ENCODE measurements around the gene THAP2.

THAP2 gene

DNA sequence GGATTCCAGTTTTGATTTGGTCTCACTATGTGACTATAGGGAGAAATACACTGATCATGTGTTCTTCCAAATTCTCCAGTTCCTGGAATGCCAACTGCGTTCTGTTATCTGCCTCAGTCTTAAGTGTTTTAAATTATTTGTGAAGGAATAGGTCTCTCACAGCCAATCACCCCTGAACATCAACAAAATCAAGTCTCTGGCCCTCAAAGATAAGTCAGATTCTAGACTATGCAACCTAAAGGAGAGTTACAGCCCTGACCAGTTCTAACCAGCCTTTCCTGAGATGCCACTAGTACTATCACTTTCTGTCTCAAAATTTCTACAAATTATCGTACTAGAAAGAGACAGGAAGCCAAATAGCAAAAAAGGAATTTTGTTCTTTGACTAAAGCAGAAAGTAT, 22.7 kb upstream of the THAP2 start:
- no peaks in the 10 kb centered on the region for H3K4me1 ChIP-seq (ENCODE audit: control insufficient read depth in 1 of 2, insufficient read depth in 2 of 2, low read length in 2 of 2)
- H3K4me3 ChIP-seq (ENCODE audit: low read depth in 1 of 2, low read length in 2 of 2): no peak overlapping the region
- no peak overlapping the region for H3K9ac ChIP-seq (ENCODE audit: low read depth in 1 of 2, low read length in 2 of 2)
- H3K36me3 ChIP-seq (ENCODE audit: control insufficient read depth in 1 of 2, insufficient read depth in 2 of 2, low read length in 2 of 2): peaks cover 29 to 72% of the 10 kb centered on the region in 2 donors
- no peaks in the 10 kb centered on the region for H3K9me3 ChIP-seq (ENCODE audit: control insufficient read depth in 1 of 2, low read length in 2 of 2)
- H3K27me3 ChIP-seq (ENCODE audit: control insufficient read depth in 1 of 2, insufficient read depth in 2 of 2, low read length in 2 of 2): no peaks in the 10 kb centered on the region
- H3K27ac ChIP-seq (ENCODE audit: low read depth, low read length): no peak overlapping the region

DNA sequence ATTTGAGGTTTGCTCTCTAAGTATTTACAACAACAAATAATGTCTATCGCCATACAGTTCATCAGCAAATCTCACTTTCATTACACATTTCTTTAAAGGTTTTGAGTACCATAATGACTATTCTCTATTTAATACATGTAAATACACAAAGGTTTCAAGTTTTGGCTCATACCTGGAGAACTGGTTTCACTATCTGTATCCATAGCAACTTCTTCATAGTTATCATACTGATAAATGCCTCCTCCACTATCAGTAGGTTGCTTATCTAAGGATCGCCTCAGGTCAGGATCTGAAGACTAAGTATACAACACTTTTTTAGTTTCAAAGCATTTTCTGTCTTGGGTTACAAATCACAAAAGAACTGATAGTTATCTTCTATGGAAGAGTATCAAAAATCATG, 21.8 kb upstream of the THAP2 start:
- Histone ChIP-seq H3K4me3 (ENCODE audit: low read depth in 1 of 2, low read length in 2 of 2) (no peak overlapping the region), H3K27me3 (ENCODE audit: control insufficient read depth in 1 of 2, insufficient read depth in 2 of 2, low read length in 2 of 2) (no peaks in the 10 kb centered on the region), H3K4me1 (ENCODE audit: control insufficient read depth in 1 of 2, insufficient read depth in 2 of 2, low read length in 2 of 2) (no peaks in the 10 kb centered on the region), H3K9ac (ENCODE audit: low read depth in 1 of 2, low read length in 2 of 2) (no peak overlapping the region), H3K27ac (ENCODE audit: low read depth, low read length) (no peak overlapping the region), H3K36me3 (ENCODE audit: control insufficient read depth in 1 of 2, insufficient read depth in 2 of 2, low read length in 2 of 2) (peaks cover 30 to 73% of the 10 kb centered on the region in 2 donors), H3K9me3 (ENCODE audit: control insufficient read depth in 1 of 2, low read length in 2 of 2) (no peaks in the 10 kb centered on the region)

GRCh38 chr12:71645268-71645667, 18.8 kb upstream of the THAP2 start:
- Histone ChIP-seq H3K36me3 (ENCODE audit: control insufficient read depth in 1 of 2, insufficient read depth in 2 of 2, low read length in 2 of 2) (peaks cover 25 to 63% of the 10 kb centered on the region in 2 donors), H3K27ac (ENCODE audit: low read depth, low read length) (no peak overlapping the region), H3K9me3 (ENCODE audit: control insufficient read depth in 1 of 2, low read length in 2 of 2) (no peaks in the 10 kb centered on the region), H3K9ac (ENCODE audit: low read depth in 1 of 2, low read length in 2 of 2) (no peak overlapping the region), H3K4me3 (ENCODE audit: low read depth in 1 of 2, low read length in 2 of 2) (no peak overlapping the region), H3K4me1 (ENCODE audit: control insufficient read depth in 1 of 2, insufficient read depth in 2 of 2, low read length in 2 of 2) (no peaks in the 10 kb centered on the region), H3K27me3 (ENCODE audit: control insufficient read depth in 1 of 2, insufficient read depth in 2 of 2, low read length in 2 of 2) (no peaks in the 10 kb centered on the region)

GRCh38 chr12:71646512-71646911, 17.6 kb upstream of the THAP2 start:
- no peaks in the 10 kb centered on the region for H3K9me3 ChIP-seq (ENCODE audit: control insufficient read depth in 1 of 2, low read length in 2 of 2)
- no peak overlapping the region for H3K27ac ChIP-seq (ENCODE audit: low read depth, low read length)
- H3K4me1 ChIP-seq (ENCODE audit: control insufficient read depth in 1 of 2, insufficient read depth in 2 of 2, low read length in 2 of 2): no peaks in the 10 kb centered on the region
- H3K27me3 ChIP-seq (ENCODE audit: control insufficient read depth in 1 of 2, insufficient read depth in 2 of 2, low read length in 2 of 2): no peaks in the 10 kb centered on the region
- H3K36me3 ChIP-seq (ENCODE audit: control insufficient read depth in 1 of 2, insufficient read depth in 2 of 2, low read length in 2 of 2): peaks cover 22 to 52% of the 10 kb centered on the region in 2 donors
- no peak overlapping the region for H3K9ac ChIP-seq (ENCODE audit: low read depth in 1 of 2, low read length in 2 of 2)
- H3K4me3 ChIP-seq (ENCODE audit: low read depth in 1 of 2, low read length in 2 of 2): no peak overlapping the region

DNA sequence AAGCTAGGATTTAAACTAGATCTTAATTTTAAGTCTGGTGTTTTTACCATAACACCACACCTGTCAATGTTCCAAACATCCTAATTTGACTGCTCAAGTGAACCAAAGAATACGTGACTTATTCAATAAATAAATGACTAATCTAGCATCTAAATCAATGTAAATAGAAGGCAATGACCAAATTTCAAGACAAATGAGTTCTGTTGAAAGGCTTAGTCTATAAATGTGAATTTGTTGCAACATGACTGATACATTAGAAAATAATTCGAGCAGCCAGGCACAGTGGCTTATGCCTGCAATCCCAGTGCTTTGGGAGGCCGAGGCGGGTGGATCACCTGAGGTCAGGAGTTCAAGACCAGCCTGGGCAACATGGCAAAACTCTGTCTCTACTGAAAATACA, 15.6 kb upstream of the THAP2 start:
- H3K9ac ChIP-seq (ENCODE audit: low read depth in 1 of 2, low read length in 2 of 2): no peak overlapping the region
- H3K4me3 ChIP-seq (ENCODE audit: low read depth in 1 of 2, low read length in 2 of 2): no peak overlapping the region
- H3K27ac ChIP-seq (ENCODE audit: low read depth, low read length): no peak overlapping the region
- H3K27me3 ChIP-seq (ENCODE audit: control insufficient read depth in 1 of 2, insufficient read depth in 2 of 2, low read length in 2 of 2): no peaks in the 10 kb centered on the region
- no peaks in the 10 kb centered on the region for H3K4me1 ChIP-seq (ENCODE audit: control insufficient read depth in 1 of 2, insufficient read depth in 2 of 2, low read length in 2 of 2)
- H3K9me3 ChIP-seq (ENCODE audit: control insufficient read depth in 1 of 2, low read length in 2 of 2): peaks cover 0 to 4% of the 10 kb centered on the region in 2 donors
- H3K36me3 ChIP-seq (ENCODE audit: control insufficient read depth in 1 of 2, insufficient read depth in 2 of 2, low read length in 2 of 2): peaks cover 28 to 45% of the 10 kb centered on the region in 2 donors

GRCh38 chr12:71649401-71649800, 14.7 kb upstream of the THAP2 start:
- H3K4me1 ChIP-seq (ENCODE audit: control insufficient read depth in 1 of 2, insufficient read depth in 2 of 2, low read length in 2 of 2): no peaks in the 10 kb centered on the region
- H3K36me3 ChIP-seq (ENCODE audit: control insufficient read depth in 1 of 2, insufficient read depth in 2 of 2, low read length in 2 of 2): peaks cover 29 to 45% of the 10 kb centered on the region in 2 donors
- no peak overlapping the region for H3K4me3 ChIP-seq (ENCODE audit: low read depth in 1 of 2, low read length in 2 of 2)
- no peak overlapping the region for H3K9ac ChIP-seq (ENCODE audit: low read depth in 1 of 2, low read length in 2 of 2)
- peaks cover 0 to 5% of the 10 kb centered on the region in 2 donors for H3K9me3 ChIP-seq (ENCODE audit: control insufficient read depth in 1 of 2, low read length in 2 of 2)
- H3K27ac ChIP-seq (ENCODE audit: low read depth, low read length): no peak overlapping the region
- H3K27me3 ChIP-seq (ENCODE audit: control insufficient read depth in 1 of 2, insufficient read depth in 2 of 2, low read length in 2 of 2): no peaks in the 10 kb centered on the region

DNA sequence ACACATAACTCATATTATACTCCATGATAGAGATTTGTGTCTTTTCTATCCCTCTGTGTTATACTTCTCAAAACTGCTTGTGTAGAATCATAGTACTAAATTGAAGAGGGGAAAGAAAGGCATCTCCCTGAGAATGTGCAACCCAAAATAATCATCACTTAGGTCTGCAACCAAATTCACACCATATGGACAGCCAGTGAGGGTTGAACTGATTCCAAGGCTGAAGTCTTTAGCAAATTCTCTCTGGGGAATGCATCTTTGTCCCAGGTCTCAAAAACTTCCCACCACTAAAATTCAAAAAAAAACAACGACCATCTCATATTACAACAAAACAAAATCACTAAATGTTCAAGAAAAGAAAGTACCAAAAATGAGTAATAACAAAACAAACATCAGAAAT, 11.4 kb upstream of the THAP2 start:
- H3K27ac ChIP-seq (ENCODE audit: low read depth, low read length): no peak overlapping the region
- H3K9ac ChIP-seq (ENCODE audit: low read depth in 1 of 2, low read length in 2 of 2): no peak overlapping the region
- peaks cover 24 to 41% of the 10 kb centered on the region in 2 donors for H3K36me3 ChIP-seq (ENCODE audit: control insufficient read depth in 1 of 2, insufficient read depth in 2 of 2, low read length in 2 of 2)
- H3K9me3 ChIP-seq (ENCODE audit: control insufficient read depth in 1 of 2, low read length in 2 of 2): peaks cover 0 to 5% of the 10 kb centered on the region in 2 donors
- no peak overlapping the region for H3K4me3 ChIP-seq (ENCODE audit: low read depth in 1 of 2, low read length in 2 of 2)
- H3K4me1 ChIP-seq (ENCODE audit: control insufficient read depth in 1 of 2, insufficient read depth in 2 of 2, low read length in 2 of 2): peaks cover 0 to 6% of the 10 kb centered on the region in 2 donors
- H3K27me3 ChIP-seq (ENCODE audit: control insufficient read depth in 1 of 2, insufficient read depth in 2 of 2, low read length in 2 of 2): no peaks in the 10 kb centered on the region

DNA sequence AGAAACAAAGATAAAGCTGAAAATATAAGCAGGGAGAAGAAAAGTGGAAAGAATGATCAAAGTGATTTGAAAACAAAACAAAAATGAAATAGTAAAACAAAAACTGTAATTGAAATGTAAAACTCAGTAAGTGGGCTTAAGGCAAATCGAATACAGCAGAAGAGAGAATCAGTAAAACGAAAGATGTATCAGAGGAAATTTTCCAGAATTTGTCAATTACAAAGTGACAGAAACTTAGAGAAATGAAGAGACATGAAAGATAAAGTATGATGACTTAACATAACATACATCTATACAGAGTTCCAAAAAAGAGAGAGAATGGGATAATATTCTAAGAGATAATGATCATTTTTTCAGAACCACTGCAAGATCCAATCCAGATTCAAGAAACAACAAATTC, 11.0 kb upstream of the THAP2 start:
- peaks cover 24 to 38% of the 10 kb centered on the region in 2 donors for H3K36me3 ChIP-seq (ENCODE audit: control insufficient read depth in 1 of 2, insufficient read depth in 2 of 2, low read length in 2 of 2)
- no peak overlapping the region for H3K27ac ChIP-seq (ENCODE audit: low read depth, low read length)
- H3K9ac ChIP-seq (ENCODE audit: low read depth in 1 of 2, low read length in 2 of 2): no peak overlapping the region
- no peaks in the 10 kb centered on the region for H3K27me3 ChIP-seq (ENCODE audit: control insufficient read depth in 1 of 2, insufficient read depth in 2 of 2, low read length in 2 of 2)
- peaks cover 0 to 5% of the 10 kb centered on the region in 2 donors for H3K9me3 ChIP-seq (ENCODE audit: control insufficient read depth in 1 of 2, low read length in 2 of 2)
- peaks cover 0 to 6% of the 10 kb centered on the region in 2 donors for H3K4me1 ChIP-seq (ENCODE audit: control insufficient read depth in 1 of 2, insufficient read depth in 2 of 2, low read length in 2 of 2)
- no peak overlapping the region for H3K4me3 ChIP-seq (ENCODE audit: low read depth in 1 of 2, low read length in 2 of 2)

- Histone ChIP-seq H3K27ac (ENCODE audit: low read depth, low read length) (no peak overlapping the region), H3K9me3 (ENCODE audit: control insufficient read depth in 1 of 2, low read length in 2 of 2) (peaks cover 0 to 5% of the 10 kb centered on the region in 2 donors), H3K27me3 (ENCODE audit: control insufficient read depth in 1 of 2, insufficient read depth in 2 of 2, low read length in 2 of 2) (no peaks in the 10 kb centered on the region), H3K4me1 (ENCODE audit: control insufficient read depth in 1 of 2, insufficient read depth in 2 of 2, low read length in 2 of 2) (peaks cover 0 to 6% of the 10 kb centered on the region in 2 donors), H3K4me3 (ENCODE audit: low read depth in 1 of 2, low read length in 2 of 2) (no peak overlapping the region), H3K9ac (ENCODE audit: low read depth in 1 of 2, low read length in 2 of 2) (no peak overlapping the region), H3K36me3 (ENCODE audit: control insufficient read depth in 1 of 2, insufficient read depth in 2 of 2, low read length in 2 of 2) (peaks cover 30 to 48% of the 10 kb centered on the region in 2 donors)
Measured at GRCh38 chr12:71654200-71654599, 9.9 kb upstream of the THAP2 start.

- H3K36me3 ChIP-seq (ENCODE audit: control insufficient read depth in 1 of 2, insufficient read depth in 2 of 2, low read length in 2 of 2): peaks cover 32 to 50% of the 10 kb centered on the region in 2 donors
- peaks cover 6 to 7% of the 10 kb centered on the region in 2 donors for H3K4me1 ChIP-seq (ENCODE audit: control insufficient read depth in 1 of 2, insufficient read depth in 2 of 2, low read length in 2 of 2)
- H3K9ac ChIP-seq (ENCODE audit: low read depth in 1 of 2, low read length in 2 of 2): no peak overlapping the region
- H3K27ac ChIP-seq (ENCODE audit: low read depth, low read length): no peak overlapping the region
- H3K27me3 ChIP-seq (ENCODE audit: control insufficient read depth in 1 of 2, insufficient read depth in 2 of 2, low read length in 2 of 2): no peaks in the 10 kb centered on the region
- peaks cover 0 to 5% of the 10 kb centered on the region in 2 donors for H3K9me3 ChIP-seq (ENCODE audit: control insufficient read depth in 1 of 2, low read length in 2 of 2)
- no peak overlapping the region for H3K4me3 ChIP-seq (ENCODE audit: low read depth in 1 of 2, low read length in 2 of 2)
Measured at GRCh38 chr12:71655495-71655894, 8.6 kb upstream of the THAP2 start.

- H3K27me3 ChIP-seq (ENCODE audit: control insufficient read depth in 1 of 2, insufficient read depth in 2 of 2, low read length in 2 of 2): no peaks in the 10 kb centered on the region
- no peak overlapping the region for H3K27ac ChIP-seq (ENCODE audit: low read depth, low read length)
- peaks cover 0 to 5% of the 10 kb centered on the region in 2 donors for H3K9me3 ChIP-seq (ENCODE audit: control insufficient read depth in 1 of 2, low read length in 2 of 2)
- H3K9ac ChIP-seq (ENCODE audit: low read depth in 1 of 2, low read length in 2 of 2): no peak overlapping the region
- H3K4me1 ChIP-seq (ENCODE audit: control insufficient read depth in 1 of 2, insufficient read depth in 2 of 2, low read length in 2 of 2): peaks cover 6 to 7% of the 10 kb centered on the region in 2 donors
- H3K36me3 ChIP-seq (ENCODE audit: control insufficient read depth in 1 of 2, insufficient read depth in 2 of 2, low read length in 2 of 2): peaks cover 32 to 50% of the 10 kb centered on the region in 2 donors
- H3K4me3 ChIP-seq (ENCODE audit: low read depth in 1 of 2, low read length in 2 of 2): no peak overlapping the region
Measured at GRCh38 chr12:71655907-71656306, 8.2 kb upstream of the THAP2 start.

Data from duodenal mucosa (tissue), 2 donors.